ES-I3 (cell line): ENCODE measurements around the gene KCNJ9.
A peak's percentile ranks its signal among the peaks of the same experiment; 100 is the strongest.
"Not testable (repeated sequence)": the region's sequence is repeated elsewhere in the genome, so short reads cannot be mapped to it uniquely, and the experiment has no call there.

Source experiments
- H3K36me3 ChIP-seq: 2 replicates; pipeline ENCODE4 v1.6.1; 2013; ENCODE audit warnings: mild to moderate bottlenecking, low read length, control low read depth, moderate library complexity; ENCODE audit not compliant: insufficient read depth
- H3K4me1 ChIP-seq: 2 replicates; pipeline ENCODE4 v1.6.1; 2013; ENCODE audit warnings: mild to moderate bottlenecking, control low read depth, low read length; ENCODE audit not compliant: insufficient read depth
- H3K9ac ChIP-seq: 2 replicates; pipeline ENCODE4 v1.6.1; 2013; ENCODE audit warnings: low read depth, mild to moderate bottlenecking, low read length, moderate library complexity
- H3K9me3 ChIP-seq: 2 replicates; pipeline ENCODE4 v1.6.1; 2013; ENCODE audit warnings: mild to moderate bottlenecking, low read length, moderate library complexity; ENCODE audit not compliant: control insufficient read depth, insufficient read depth

The KCNJ9 gene

GRCh38 chr1:160098852-160099561 lies 17.7 kb downstream of the KCNJ9 start:
- Histone ChIP-seq H3K9ac (peak overlapping the region; percentile 47), H3K9me3 (no peaks in the 10 kb centered on the region), H3K36me3 (no peaks in the 10 kb centered on the region), H3K4me1 (peaks cover 42% of the 10 kb centered on the region)

- Histone ChIP-seq H3K9me3 (no peaks in the 10 kb centered on the region), H3K4me1 (peaks cover 47% of the 10 kb centered on the region), H3K36me3 (no peaks in the 10 kb centered on the region), H3K9ac (no peak overlapping the region)
Measured at GRCh38 chr1:160099716-160100375, 18.5 kb downstream of the KCNJ9 start.

GRCh38 chr1:160101037-160101716 lies 19.8 kb downstream of the KCNJ9 start:
- no peak overlapping the region for H3K9ac ChIP-seq

GRCh38 chr1:160101717-160102522 lies 20.6 kb downstream of the KCNJ9 start:
- H3K36me3 ChIP-seq = no peaks in the 10 kb centered on the region
- H3K9me3 ChIP-seq = no peaks in the 10 kb centered on the region
- H3K4me1 ChIP-seq = peaks cover 30% of the 10 kb centered on the region
- no peak overlapping the region for H3K9ac ChIP-seq

More at GRCh38 chr1:160101037-160101716, 19.8 kb downstream of the KCNJ9 start:
- no peaks in the 10 kb centered on the region for H3K9me3 ChIP-seq
- H3K4me1 ChIP-seq = peaks cover 38% of the 10 kb centered on the region
- H3K36me3 ChIP-seq = no peaks in the 10 kb centered on the region

GRCh38 chr1:160103658-160104408 lies 22.5 kb downstream of the KCNJ9 start:
- Histone ChIP-seq H3K36me3 (no peaks in the 10 kb centered on the region), H3K4me1 (peaks cover 25% of the 10 kb centered on the region), H3K9ac (no peak overlapping the region), H3K9me3 (no peaks in the 10 kb centered on the region)

GRCh38 chr1:160104486-160104885 lies 23.1 kb downstream of the KCNJ9 start:
- Histone ChIP-seq H3K4me1 (peaks cover 32% of the 10 kb centered on the region), H3K36me3 (no peaks in the 10 kb centered on the region), H3K9me3 (no peaks in the 10 kb centered on the region), H3K9ac (no peak overlapping the region)

- Histone ChIP-seq H3K9ac (no peak overlapping the region), H3K9me3 (no peaks in the 10 kb centered on the region), H3K4me1 (peaks cover 38% of the 10 kb centered on the region), H3K36me3 (no peaks in the 10 kb centered on the region)
Measured at GRCh38 chr1:160105155-160105554, 23.8 kb downstream of the KCNJ9 start.

GRCh38 chr1:160107512-160107911 lies 26.2 kb downstream of the KCNJ9 start:
- Histone ChIP-seq H3K36me3 (no peaks in the 10 kb centered on the region), H3K4me1 (peaks cover 37% of the 10 kb centered on the region), H3K9ac (no peak overlapping the region), H3K9me3 (no peaks in the 10 kb centered on the region)

GRCh38 chr1:160108888-160109662 lies 27.7 kb downstream of the KCNJ9 start:
- Histone ChIP-seq H3K9ac (no peak overlapping the region), H3K9me3 (no peaks in the 10 kb centered on the region), H3K36me3 (no peaks in the 10 kb centered on the region), H3K4me1 (peaks cover 34% of the 10 kb centered on the region)

- H3K9me3 ChIP-seq = no peaks in the 10 kb centered on the region
- H3K4me1 ChIP-seq = peaks cover 36% of the 10 kb centered on the region
- H3K36me3 ChIP-seq = no peaks in the 10 kb centered on the region
- no peak overlapping the region for H3K9ac ChIP-seq
Measured at GRCh38 chr1:160109686-160110085, 28.3 kb downstream of the KCNJ9 start.

GRCh38 chr1:160111462-160111861 lies 30.1 kb downstream of the KCNJ9 start:
- H3K36me3 ChIP-seq, H3K9me3 ChIP-seq, H3K9ac ChIP-seq: not testable (repeated sequence)
- peaks cover 42% of the 10 kb centered on the region for H3K4me1 ChIP-seq

- no peak overlapping the region for H3K9ac ChIP-seq
- peaks cover 51% of the 10 kb centered on the region for H3K4me1 ChIP-seq
- no peaks in the 10 kb centered on the region for H3K36me3 ChIP-seq
Measured at GRCh38 chr1:160112357-160112756, 31.0 kb downstream of the KCNJ9 start.

GRCh38 chr1:160113407-160113806 lies 32.1 kb downstream of the KCNJ9 start:
- H3K4me1 ChIP-seq = peaks cover 60% of the 10 kb centered on the region

More at GRCh38 chr1:160112357-160112756, 31.0 kb downstream of the KCNJ9 start:
- no peaks in the 10 kb centered on the region for H3K9me3 ChIP-seq

More at GRCh38 chr1:160113407-160113806, 32.1 kb downstream of the KCNJ9 start:
- Histone ChIP-seq H3K36me3 (no peaks in the 10 kb centered on the region), H3K9me3 (no peaks in the 10 kb centered on the region), H3K9ac (no peak overlapping the region)
